H9 (cell line): Measurements from ENCODE around the gene MIER2. TPM values are rescaled to one million over a fixed set of nuclear protein-coding genes. Genes with fewer than 3 reads are reported as not detected.
A peak's percentile ranks its signal among the peaks of the same experiment; 100 is the strongest.

Source experiments
- DNase-seq: peaks from one replicate; pipeline ENCODE4 v3.0.0-alpha.2; 2017
- H2AFZ ChIP-seq: one replicate; pipeline ENCODE4 v1.6.1; 2013; ENCODE audit warnings: mild to moderate bottlenecking, low read length, control low read depth, moderate library complexity
- H2AK5ac ChIP-seq: 2 replicates; pipeline ENCODE4 v1.6.1; 2013; ENCODE audit warnings: low read length, control low read depth, mixed read lengths; ENCODE audit not compliant: insufficient read length
- H2BK120ac ChIP-seq: one replicate; pipeline ENCODE4 v1.6.1; 2013; ENCODE audit warnings: low read depth, mild to moderate bottlenecking, low read length, control low read depth, inconsistent platforms; ENCODE audit not compliant: poor library complexity, severe bottlenecking
- H2BK12ac ChIP-seq: 2 replicates; pipeline ENCODE4 v1.6.1; 2013; ENCODE audit warnings: low read length, control low read depth, mixed read lengths, low read depth; ENCODE audit not compliant: insufficient read length
- H2BK15ac ChIP-seq: 2 replicates; pipeline ENCODE4 v1.6.1; 2013; ENCODE audit warnings: low read depth, low read length, control low read depth
- H2BK20ac ChIP-seq: one replicate; pipeline ENCODE4 v1.6.1; 2013; ENCODE audit warnings: low read depth, mild to moderate bottlenecking, low read length, control low read depth, inconsistent platforms; ENCODE audit not compliant: poor library complexity, severe bottlenecking
- H2BK5ac ChIP-seq: 2 replicates; pipeline ENCODE4 v1.6.1; 2013; ENCODE audit warnings: low read length, control low read depth, mixed read lengths; ENCODE audit not compliant: insufficient read length
- H3K14ac ChIP-seq: 2 replicates; pipeline ENCODE4 v1.6.1; 2013; ENCODE audit warnings: low read length, control low read depth; ENCODE audit not compliant: insufficient read depth
- H3K18ac ChIP-seq: 2 replicates; pipeline ENCODE4 v1.6.1; 2013; ENCODE audit warnings: low read depth, mild to moderate bottlenecking, mixed read lengths, low read length, control low read depth; ENCODE audit not compliant: insufficient read length
- H3K23ac ChIP-seq: 2 replicates; pipeline ENCODE4 v1.6.1; 2013; ENCODE audit warnings: low read length, control low read depth, mixed read lengths, low read depth; ENCODE audit not compliant: insufficient read length
- H3K23me2 ChIP-seq: 2 replicates; pipeline ENCODE4 v1.6.1; 2013; ENCODE audit warnings: low read depth, mild to moderate bottlenecking, mixed read lengths, low read length, control low read depth; ENCODE audit not compliant: insufficient read length, poor library complexity, severe bottlenecking
- H3K27ac ChIP-seq: 2 replicates; pipeline ENCODE4 v1.5.1; 2013; ENCODE audit warnings: low read length, control low read depth, mixed read lengths, low read depth; ENCODE audit not compliant: insufficient read length
- H3K27me3 ChIP-seq: 2 replicates; pipeline ENCODE4 v1.6.1; 2013; ENCODE audit warnings: low read length, control low read depth, inconsistent platforms; ENCODE audit not compliant: insufficient read depth
- H3K4ac ChIP-seq: 2 replicates; pipeline ENCODE4 v1.6.1; 2013; ENCODE audit warnings: low read depth, mild to moderate bottlenecking, control low read depth, inconsistent platforms, low read length, moderate library complexity
- H3K4me1 ChIP-seq: 2 replicates; pipeline ENCODE4 v1.6.1; 2013; ENCODE audit warnings: low read length, control low read depth, inconsistent platforms; ENCODE audit not compliant: insufficient read depth
- H3K4me2 ChIP-seq: 2 replicates; pipeline ENCODE4 v1.6.1; 2013; ENCODE audit warnings: low read length, control low read depth, mixed read lengths; ENCODE audit not compliant: insufficient read length, insufficient read depth
- H3K56ac ChIP-seq: 2 replicates; pipeline ENCODE4 v1.6.1; 2013; ENCODE audit warnings: low read depth, mild to moderate bottlenecking, mixed read lengths, low read length, control low read depth; ENCODE audit not compliant: insufficient read length
- H3K79me1 ChIP-seq: 2 replicates; pipeline ENCODE4 v1.6.1; 2013; ENCODE audit warnings: low read depth, mild to moderate bottlenecking, moderate library complexity, low read length, control low read depth, inconsistent platforms; ENCODE audit not compliant: insufficient read depth, poor library complexity, severe bottlenecking
- H3K79me2 ChIP-seq: 2 replicates; pipeline ENCODE4 v1.6.1; 2013; ENCODE audit warnings: low read length, control low read depth, inconsistent platforms; ENCODE audit not compliant: insufficient read depth
- H3K9ac ChIP-seq: 2 replicates; pipeline ENCODE4 v1.6.1; 2013; ENCODE audit warnings: low read length, control low read depth, mixed read lengths; ENCODE audit not compliant: insufficient read length; ENCODE audit errors: extremely low read depth
- H3K9me3 ChIP-seq: one replicate; pipeline ENCODE4 v1.6.1; 2013; ENCODE audit warnings: low read depth, low read length, inconsistent platforms; ENCODE audit not compliant: control insufficient read depth
- H3T11ph ChIP-seq: one replicate; pipeline ENCODE4 v1.6.1; 2013; ENCODE audit warnings: mild to moderate bottlenecking, low read length, control low read depth, inconsistent platforms
- H4K20me1 ChIP-seq: one replicate; pipeline ENCODE4 v1.6.1; 2013; ENCODE audit not compliant: control insufficient read depth, insufficient read length, insufficient read depth
- H4K5ac ChIP-seq: 2 replicates; pipeline ENCODE4 v1.6.1; 2013; ENCODE audit warnings: low read depth, mild to moderate bottlenecking, mixed read lengths, low read length, control low read depth; ENCODE audit not compliant: insufficient read length
- H4K8ac ChIP-seq: replicated peaks from 2 replicates; pipeline ENCODE4 v1.6.1; 2013; ENCODE audit warnings: low read length, control low read depth, mixed read lengths, low read depth; ENCODE audit not compliant: insufficient read length
- H4K91ac ChIP-seq: 2 replicates; pipeline ENCODE4 v1.6.1; 2013; ENCODE audit warnings: low read depth, mild to moderate bottlenecking, moderate library complexity, mixed read lengths, low read length, control low read depth; ENCODE audit not compliant: insufficient read length
- H3K27ac Mint-ChIP-seq, 3 experiments: 2 replicates in 2 of 3; 3 replicates in 1 of 3; pipeline ENCODE4 v1.8.0; 2020 to 2021; ENCODE audit warnings: mixed read lengths in 3 of 3, mild to moderate bottlenecking in 1 of 3, moderate library complexity in 1 of 3
- H3K27me3 Mint-ChIP-seq: 2 replicates; pipeline ENCODE4 v1.8.0; 2021; ENCODE audit warnings: low read depth, mild to moderate bottlenecking, moderate library complexity, mixed read lengths
- H3K36me3 Mint-ChIP-seq, 3 experiments: 2 replicates in 2 of 3; 3 replicates in 1 of 3; pipeline ENCODE4 v1.8.0; 2020 to 2021; ENCODE audit warnings: low read depth in 3 of 3, mixed read lengths in 3 of 3; ENCODE audit not compliant: insufficient read depth in 1 of 3
- H3K4me1 Mint-ChIP-seq, 2 experiments: 2 replicates each; pipeline ENCODE4 v1.8.0; 2020; ENCODE audit warnings: mixed read lengths in 2 of 2
- H3K4me3 Mint-ChIP-seq, 2 experiments: 2 replicates in 1 of 2; 3 replicates in 1 of 2; pipeline ENCODE4 v1.8.0; 2020 to 2021; ENCODE audit warnings: mild to moderate bottlenecking in 2 of 2, mixed read lengths in 2 of 2, moderate library complexity in 1 of 2
- H3K9me3 Mint-ChIP-seq, 2 experiments: 2 replicates in 1 of 2; 3 replicates in 1 of 2; pipeline ENCODE4 v1.8.0; 2020; ENCODE audit warnings: mild to moderate bottlenecking in 2 of 2, mixed read lengths in 2 of 2, moderate library complexity in 1 of 2
- CTCF ChIP-seq: fragments of 200-600 bp; sonication (generic); conservative IDR thresholded peaks from 3 replicates; pipeline ENCODE4 v1.8.0; 2021; ENCODE audit warnings: antibody characterized with exemption, mild to moderate bottlenecking
- WGBS: extraction: QIAGEN DNeasy Blood & Tissue Kit; methylation state at CpG from one replicate; pipeline ENCODE4 v1.1.7; 2013; ENCODE audit warnings: missing lambda C conversion rate, low lambda C conversion rate, mixed read lengths; ENCODE audit not compliant: insufficient read length; ENCODE audit errors: extremely low coverage; 5-methylcytosine and 5-hydroxymethylcytosine counted together
- total RNA-seq: library from RNA; stranded (reverse); gene quantifications from 2 replicates; pipeline ENCODE4 v1.2.1, GENCODE V29; 2021

The MIER2 gene
- total RNA-seq, 1 experiment from 2014 or later = 60.5 TPM

GRCh38 chr19:374183-374885, 29.7 kb upstream of the MIER2 start:
- H3K18ac ChIP-seq = no peak overlapping the region
- no peaks in the 10 kb centered on the region for H3K27me3 ChIP-seq
- no peak overlapping the region for H2AK5ac ChIP-seq
- Mint-ChIP-seq H3K36me3 (peaks cover 0 to 2% (median 1%) of the 10 kb centered on the region in 3 experiments; a peak in 4 of 7 replicates), H3K4me3 (no peak overlapping the region), H3K27me3 (peaks cover 34% of the 10 kb centered on the region), H3K9me3 (peaks cover 3 to 4% of the 10 kb centered on the region in 2 experiments; a peak in 3 of 5 replicates), H3K27ac (peak overlapping the region in 1 of 3 experiments; percentile 67; a peak in 1 of 7 replicates), H3K4me1 (peaks cover 3 to 6% of the 10 kb centered on the region in 2 experiments; a peak in 3 of 4 replicates)
- no peak overlapping the region for H2BK12ac ChIP-seq
- no peak overlapping the region for H4K8ac ChIP-seq
- no peak overlapping the region for H3T11ph ChIP-seq
- H2BK15ac ChIP-seq = no peak overlapping the region
- WGBS = no CpG with 5 or more reads among the region's 23 CpGs
- no peaks in the 10 kb centered on the region for H3K79me1 ChIP-seq
- no peak overlapping the region for H2BK20ac ChIP-seq
- no peak overlapping the region for H2BK120ac ChIP-seq
- H2AFZ ChIP-seq = no peak overlapping the region
- no peak overlapping the region for H2BK5ac ChIP-seq
- no peak overlapping the region for H4K91ac ChIP-seq
- no peak for DNase-seq
- H3K4me2 ChIP-seq = no peak overlapping the region
- H3K4me1 ChIP-seq = no peaks in the 10 kb centered on the region
- no peak overlapping the region for H3K27ac ChIP-seq
- H3K9ac ChIP-seq = no peak overlapping the region
- TF ChIP-seq CTCF = no peak
- H3K9me3 ChIP-seq = no peaks in the 10 kb centered on the region
- H3K23me2 ChIP-seq = no peaks in the 10 kb centered on the region
- H3K14ac ChIP-seq = no peak overlapping the region
- no peaks in the 10 kb centered on the region for H4K20me1 ChIP-seq
- no peak overlapping the region for H3K4ac ChIP-seq
- H4K5ac ChIP-seq = no peak overlapping the region
- no peak overlapping the region for H3K23ac ChIP-seq
- no peak overlapping the region for H3K56ac ChIP-seq
- no peaks in the 10 kb centered on the region for H3K79me2 ChIP-seq
